ENCODE measurements around the gene CD40.
"Not testable (repeated sequence)": the region's sequence is repeated elsewhere in the genome, so short reads cannot be mapped to it uniquely, and the experiment has no call there.

CD40 gene

GRCh38 chr20:46087161-46087560, 31.0 kb upstream of the CD40 start:
- no peak for TF ChIP-seq ZNF274 (IDR thresholded peaks at IDR 0.05; ENCODE audit: low read depth, low read length)
- H3K4me3 ChIP-seq (ENCODE audit: low read length), result peak overlapping the region; percentile 16

GRCh38 chr20:46088409-46089166, 29.5 kb upstream of the CD40 start:
- H3K4me3 ChIP-seq (ENCODE audit: low read length), result peak overlapping the region; percentile 90
- no peak for TF ChIP-seq ZNF274 (IDR thresholded peaks at IDR 0.05; ENCODE audit: low read depth, low read length)

GRCh38 chr20:46089167-46089416, 29.0 kb upstream of the CD40 start:
- H3K4me3 ChIP-seq (ENCODE audit: low read length), result peak overlapping the region; percentile 90
- TF ChIP-seq ZNF274 (IDR thresholded peaks at IDR 0.05; ENCODE audit: low read depth, low read length), result no peak

GRCh38 chr20:46089417-46090388, 28.4 kb upstream of the CD40 start, which contains the start of gene NCOA5:
TSS of gene NCOA5 (minus strand) at chr20:46089962. CDS start at chr20:46079424, 10,538 bp downstream.
- no peak for TF ChIP-seq ZNF274 (IDR thresholded peaks at IDR 0.05; ENCODE audit: low read depth, low read length)
- peak within 1 kb of the TSS; percentile 90 for H3K4me3 ChIP-seq (ENCODE audit: low read length)

- not testable (repeated sequence) for H3K4me3 ChIP-seq (ENCODE audit: low read length)
Measured at GRCh38 chr20:46091622-46092535, 26.2 kb upstream of the CD40 start.

GRCh38 chr20:46093531-46093930, 24.6 kb upstream of the CD40 start:
- no peak for TF ChIP-seq ZNF274 (IDR thresholded peaks at IDR 0.05; ENCODE audit: low read depth, low read length)
- no peak overlapping the region for H3K4me3 ChIP-seq (ENCODE audit: low read length)

- TF ChIP-seq ZNF274 (IDR thresholded peaks at IDR 0.05; ENCODE audit: low read depth, low read length), result no peak
- no peak overlapping the region; the same call in 1 of the 2 replicates for H3K4me3 ChIP-seq (ENCODE audit: low read length)
Measured at GRCh38 chr20:46099491-46100287, 18.4 kb upstream of the CD40 start.

GRCh38 chr20:46100444-46100843, 17.7 kb upstream of the CD40 start:
- H3K4me3 ChIP-seq (ENCODE audit: low read length), result not testable (repeated sequence)

GRCh38 chr20:46100988-46101387, 17.1 kb upstream of the CD40 start:
- H3K4me3 ChIP-seq (ENCODE audit: low read length), result no peak overlapping the region
- no peak for TF ChIP-seq ZNF274 (IDR thresholded peaks at IDR 0.05; ENCODE audit: low read depth, low read length)

- no peak overlapping the region for H3K4me3 ChIP-seq (ENCODE audit: low read length)
- no peak for TF ChIP-seq ZNF274 (IDR thresholded peaks at IDR 0.05; ENCODE audit: low read depth, low read length)
Measured at GRCh38 chr20:46101957-46102356, 16.2 kb upstream of the CD40 start.

- H3K4me3 ChIP-seq (ENCODE audit: low read length), result no peak overlapping the region
- TF ChIP-seq ZNF274 (IDR thresholded peaks at IDR 0.05; ENCODE audit: low read depth, low read length), result no peak
Measured at GRCh38 chr20:46102940-46103339, 15.2 kb upstream of the CD40 start.

- no peak overlapping the region for H3K4me3 ChIP-seq (ENCODE audit: low read length)
- no peak for TF ChIP-seq ZNF274 (IDR thresholded peaks at IDR 0.05; ENCODE audit: low read depth, low read length)
Measured at GRCh38 chr20:46104262-46104661, 13.9 kb upstream of the CD40 start.

GRCh38 chr20:46107061-46107460, 11.1 kb upstream of the CD40 start:
- no peak for TF ChIP-seq ZNF274 (IDR thresholded peaks at IDR 0.05; ENCODE audit: low read depth, low read length)
- no peak overlapping the region for H3K4me3 ChIP-seq (ENCODE audit: low read length)
